Measurements from ENCODE around the gene CD300H.
"Not testable (repeated sequence)": the region's sequence is repeated elsewhere in the genome, so short reads cannot be mapped to it uniquely, and the experiment has no call there.

CD300H gene

DNA sequence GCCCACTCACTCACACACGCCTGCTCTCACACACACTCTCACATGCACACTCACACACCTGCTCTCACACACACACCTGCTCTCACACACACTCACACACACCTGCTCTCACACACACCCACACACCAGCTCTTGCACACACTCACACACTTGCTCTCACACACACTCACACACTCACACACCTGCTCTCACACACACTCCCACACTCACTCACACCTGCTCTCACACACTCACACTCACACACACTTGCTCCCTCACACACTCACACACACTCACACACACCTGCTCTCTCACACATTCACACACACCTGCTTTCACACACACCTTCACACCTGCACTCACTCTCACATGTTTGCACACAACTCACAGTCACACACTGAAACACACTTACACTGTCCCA lies 4.0 kb downstream of the CD300H start:
- H3K4me1 ChIP-seq: no peaks in the 10 kb centered on the region
- TF ChIP-seq, protein P1, sequence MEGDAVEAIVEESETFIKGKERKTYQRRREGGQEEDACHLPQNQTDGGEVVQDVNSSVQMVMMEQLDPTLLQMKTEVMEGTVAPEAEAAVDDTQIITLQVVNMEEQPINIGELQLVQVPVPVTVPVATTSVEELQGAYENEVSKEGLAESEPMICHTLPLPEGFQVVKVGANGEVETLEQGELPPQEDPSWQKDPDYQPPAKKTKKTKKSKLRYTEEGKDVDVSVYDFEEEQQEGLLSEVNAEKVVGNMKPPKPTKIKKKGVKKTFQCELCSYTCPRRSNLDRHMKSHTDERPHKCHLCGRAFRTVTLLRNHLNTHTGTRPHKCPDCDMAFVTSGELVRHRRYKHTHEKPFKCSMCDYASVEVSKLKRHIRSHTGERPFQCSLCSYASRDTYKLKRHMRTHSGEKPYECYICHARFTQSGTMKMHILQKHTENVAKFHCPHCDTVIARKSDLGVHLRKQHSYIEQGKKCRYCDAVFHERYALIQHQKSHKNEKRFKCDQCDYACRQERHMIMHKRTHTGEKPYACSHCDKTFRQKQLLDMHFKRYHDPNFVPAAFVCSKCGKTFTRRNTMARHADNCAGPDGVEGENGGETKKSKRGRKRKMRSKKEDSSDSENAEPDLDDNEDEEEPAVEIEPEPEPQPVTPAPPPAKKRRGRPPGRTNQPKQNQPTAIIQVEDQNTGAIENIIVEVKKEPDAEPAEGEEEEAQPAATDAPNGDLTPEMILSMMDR (IDR thresholded peaks at IDR 0.05; ENCODE audit: low read depth, low read length): no peak
- no peak overlapping the region for H3K4me3 ChIP-seq (ENCODE audit: low read depth, low read length)
- H3K9me3 ChIP-seq: no peaks in the 10 kb centered on the region
- H3K27me3 ChIP-seq: peaks cover 9% of the 10 kb centered on the region
- DNase-seq: no peak
- H3K36me3 ChIP-seq: no peaks in the 10 kb centered on the region

DNA sequence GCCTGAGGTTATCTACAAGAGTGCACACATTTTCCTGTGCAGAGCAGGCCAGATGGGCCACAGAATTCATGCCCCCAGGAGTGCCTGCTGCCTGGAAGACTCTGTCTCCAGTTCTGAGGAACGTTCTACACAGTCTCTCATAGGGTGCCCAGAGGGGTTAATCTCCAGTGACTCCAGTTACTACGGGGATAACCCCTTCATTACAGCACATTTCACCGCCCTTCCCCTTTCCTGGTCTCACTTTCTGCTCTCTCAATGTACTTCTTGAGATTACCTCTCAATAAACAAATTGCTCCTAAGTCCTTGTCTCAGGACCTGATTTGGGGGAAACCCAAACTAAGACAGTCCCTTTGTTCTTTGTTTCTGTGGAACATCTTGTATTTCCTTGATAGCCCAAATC lies 5.7 kb downstream of the CD300H start:
- Histone ChIP-seq H3K36me3 (no peaks in the 10 kb centered on the region), H3K4me3 (ENCODE audit: low read depth, low read length) (no peak overlapping the region), H3K27me3 (peaks cover 12% of the 10 kb centered on the region), H3K9me3 (no peaks in the 10 kb centered on the region; the same call in 1 of the 2 replicates), H3K4me1 (no peaks in the 10 kb centered on the region)
- DNase-seq: no peak
- TF ChIP-seq, protein P1 (IDR thresholded peaks at IDR 0.05; ENCODE audit: low read depth, low read length): no peak

DNA sequence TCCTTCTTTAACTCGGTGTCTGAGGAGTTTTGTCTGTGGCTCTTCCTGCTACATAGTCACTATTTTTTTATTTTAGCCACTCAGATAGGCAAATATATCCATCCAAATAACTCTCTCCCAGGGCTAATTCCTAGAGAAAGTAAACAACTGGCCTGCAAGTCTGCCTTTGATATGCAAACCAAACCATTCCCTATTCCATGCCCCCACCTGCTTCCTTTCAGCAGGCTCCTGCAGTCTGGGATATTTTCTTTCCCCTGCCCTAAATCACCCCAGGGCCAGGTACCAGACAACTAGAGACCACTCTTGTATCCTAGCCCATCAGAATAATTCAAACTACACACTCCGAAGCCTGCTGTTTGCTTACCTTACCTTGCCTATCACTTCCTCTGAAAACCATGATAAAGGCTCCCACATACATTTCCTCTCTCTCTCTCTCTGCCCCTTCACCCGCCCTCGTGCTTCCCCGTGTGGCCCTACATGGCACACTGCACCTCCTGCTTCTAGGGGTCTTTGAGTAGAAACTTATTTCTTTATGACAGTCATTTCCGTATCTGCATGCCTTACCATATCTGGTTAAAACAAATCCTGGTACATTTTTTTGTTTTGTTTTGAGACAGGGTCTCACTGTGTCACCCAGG lies 8.3 kb downstream of the CD300H start:
- DNase-seq: no peak
- H3K9me3 ChIP-seq: no peaks in the 10 kb centered on the region; the same call in 1 of the 2 replicates
- H3K27me3 ChIP-seq: peaks cover 10% of the 10 kb centered on the region
- H3K36me3 ChIP-seq: no peaks in the 10 kb centered on the region
- H3K4me3 ChIP-seq (ENCODE audit: low read depth, low read length): no peak overlapping the region
- H3K4me1 ChIP-seq: no peaks in the 10 kb centered on the region
- TF ChIP-seq, protein P1 (IDR thresholded peaks at IDR 0.05; ENCODE audit: low read depth, low read length): no peak

DNA sequence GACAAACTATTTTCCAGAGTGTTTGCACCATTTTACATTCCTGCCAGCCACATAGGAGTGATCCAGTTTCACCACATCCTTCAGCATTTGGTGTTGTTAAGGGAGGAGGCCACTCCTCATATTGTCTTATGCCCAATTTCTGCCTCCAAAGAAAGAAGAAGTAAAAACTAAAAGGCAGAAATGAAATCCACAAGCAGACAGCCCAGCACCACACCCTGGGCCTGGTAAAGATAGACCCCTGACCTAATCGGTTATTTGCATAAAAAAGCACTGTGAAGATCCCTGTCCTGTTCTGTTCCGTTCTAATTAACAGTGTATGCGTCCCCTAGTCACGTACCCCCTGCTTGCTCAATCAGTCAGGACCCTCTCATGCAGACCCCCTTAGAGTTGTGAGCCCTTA lies 8.9 kb downstream of the CD300H start:
- not testable (repeated sequence) for H3K9me3 ChIP-seq; H3K27me3 ChIP-seq; H3K4me1 ChIP-seq; H3K36me3 ChIP-seq; H3K4me3 ChIP-seq (ENCODE audit: low read depth, low read length); DNase-seq

DNA sequence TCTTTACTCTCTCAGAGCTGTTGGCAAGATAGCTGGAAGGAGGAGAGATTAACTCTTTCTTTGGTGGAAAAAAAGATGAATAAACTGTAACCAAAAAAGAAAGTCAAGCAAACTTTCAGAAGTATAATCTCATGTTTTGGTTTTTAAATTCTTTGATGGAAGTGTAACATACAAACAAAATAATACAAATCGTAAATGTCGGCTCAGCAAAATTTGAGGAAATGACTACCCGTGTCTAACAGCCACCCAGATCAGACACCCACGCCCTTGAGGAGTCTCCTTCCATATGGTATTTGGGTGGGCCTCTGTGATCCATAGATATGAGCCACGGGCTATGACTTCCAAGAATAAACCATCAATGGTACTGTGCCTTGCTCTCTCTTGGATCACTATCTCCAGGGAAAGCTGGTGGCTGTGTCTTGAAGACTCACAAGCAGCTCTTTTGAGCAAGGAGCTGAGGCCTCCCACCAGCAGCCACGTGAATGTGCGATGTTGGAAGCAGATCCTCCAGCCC lies 11.8 kb downstream of the CD300H start:
- H3K9me3 ChIP-seq: no peaks in the 10 kb centered on the region; the same call in 1 of the 2 replicates
- DNase-seq: no peak
- H3K4me3 ChIP-seq (ENCODE audit: low read depth, low read length): no peak overlapping the region
- peaks cover 8% of the 10 kb centered on the region for H3K27me3 ChIP-seq
- TF ChIP-seq, protein P1 (IDR thresholded peaks at IDR 0.05; ENCODE audit: low read depth, low read length): no peak
- no peaks in the 10 kb centered on the region for H3K4me1 ChIP-seq
- H3K36me3 ChIP-seq: no peaks in the 10 kb centered on the region

DNA sequence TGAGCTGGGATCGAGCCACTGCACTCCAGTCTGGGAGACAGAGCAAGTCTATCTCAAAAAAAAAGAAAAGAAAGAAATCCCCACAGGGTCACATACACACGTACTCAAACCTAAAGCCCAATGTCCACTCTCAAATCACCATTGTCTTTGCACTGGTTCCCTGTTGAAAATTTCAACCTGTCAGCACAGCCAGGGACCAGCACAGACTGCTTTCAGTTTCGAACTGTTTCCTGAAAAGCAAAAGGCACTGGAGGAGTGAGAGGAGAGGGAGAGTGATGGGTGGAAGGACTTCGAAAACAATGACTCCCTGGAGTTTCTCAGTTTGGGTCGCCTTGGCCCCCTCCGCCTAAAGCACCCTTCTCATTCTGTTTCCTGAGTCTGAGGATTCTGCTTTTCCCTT lies 12.4 kb downstream of the CD300H start:
- DNase-seq: no peak
- H3K4me1 ChIP-seq: no peaks in the 10 kb centered on the region
- peaks cover 8% of the 10 kb centered on the region for H3K27me3 ChIP-seq
- TF ChIP-seq, protein P1 (IDR thresholded peaks at IDR 0.05; ENCODE audit: low read depth, low read length): no peak
- no peaks in the 10 kb centered on the region for H3K36me3 ChIP-seq
- no peaks in the 10 kb centered on the region; the same call in 1 of the 2 replicates for H3K9me3 ChIP-seq
- H3K4me3 ChIP-seq (ENCODE audit: low read depth, low read length): no peak overlapping the region

Data from BE2C (cell line).